Gastroesophageal sphincter (tissue), 3 donors: ENCODE data around the gene PTPN4.

Experiments used
- CTCF ChIP-seq, 4 experiments: fragments of 200-600 bp in 2 of 4; fragments of 450-650 bp in 2 of 4; sonication (generic) in 1 of 4; IDR thresholded peaks; one replicate each; pipeline ENCODE4 v1.5.1; 2017 to 2019; ENCODE audit warnings: antibody characterized with exemption in 4 of 4, mild to moderate bottlenecking in 2 of 4, moderate library complexity in 2 of 4
- EP300 ChIP-seq: sonication (generic); formaldehyde crosslinking; IDR thresholded peaks from one replicate; pipeline ENCODE4 v1.6.1; 2017; ENCODE audit warnings: antibody characterized with exemption, mild to moderate bottlenecking
- POLR2A ChIP-seq, 2 donors: fragments of 450-650 bp; IDR thresholded peaks; one replicate each; pipeline ENCODE4 v1.6.1; 2017; ENCODE audit warnings: antibody characterized with exemption in 2 of 2, mild to moderate bottlenecking in 2 of 2, moderate library complexity in 1 of 2
- POLR2AphosphoS5 ChIP-seq: sonication (generic); formaldehyde crosslinking; IDR thresholded peaks from one replicate; pipeline ENCODE4 v1.6.1; 2017; ENCODE audit warnings: antibody characterized with exemption

- TF ChIP-seq POLR2AphosphoS5 (no peak), POLR2A (IDR thresholded peaks at IDR 0.05) (no peak), CTCF (IDR thresholded peaks at IDR 0.05) (no peak), EP300 (no peak)
Observed at GRCh38 chr2:119772128-119772527, 12.4 kb downstream of the PTPN4 start.
